ENCODE data around the gene SLC25A21.

SLC25A21 gene

GRCh38 chr14:36952689-36953088 is 219.7 kb downstream of the SLC25A21 start:
- TF ChIP-seq, protein P1, sequence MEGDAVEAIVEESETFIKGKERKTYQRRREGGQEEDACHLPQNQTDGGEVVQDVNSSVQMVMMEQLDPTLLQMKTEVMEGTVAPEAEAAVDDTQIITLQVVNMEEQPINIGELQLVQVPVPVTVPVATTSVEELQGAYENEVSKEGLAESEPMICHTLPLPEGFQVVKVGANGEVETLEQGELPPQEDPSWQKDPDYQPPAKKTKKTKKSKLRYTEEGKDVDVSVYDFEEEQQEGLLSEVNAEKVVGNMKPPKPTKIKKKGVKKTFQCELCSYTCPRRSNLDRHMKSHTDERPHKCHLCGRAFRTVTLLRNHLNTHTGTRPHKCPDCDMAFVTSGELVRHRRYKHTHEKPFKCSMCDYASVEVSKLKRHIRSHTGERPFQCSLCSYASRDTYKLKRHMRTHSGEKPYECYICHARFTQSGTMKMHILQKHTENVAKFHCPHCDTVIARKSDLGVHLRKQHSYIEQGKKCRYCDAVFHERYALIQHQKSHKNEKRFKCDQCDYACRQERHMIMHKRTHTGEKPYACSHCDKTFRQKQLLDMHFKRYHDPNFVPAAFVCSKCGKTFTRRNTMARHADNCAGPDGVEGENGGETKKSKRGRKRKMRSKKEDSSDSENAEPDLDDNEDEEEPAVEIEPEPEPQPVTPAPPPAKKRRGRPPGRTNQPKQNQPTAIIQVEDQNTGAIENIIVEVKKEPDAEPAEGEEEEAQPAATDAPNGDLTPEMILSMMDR (IDR thresholded peaks at IDR 0.05; ENCODE audit: extremely low read depth, insufficient read depth, missing control alignments), result no peak
- in situ Hi-C loops (cut with MboI; ENCODE audit: low pct_unique_long_range_greater_than_20kb, low sequenced_read_pairs, unreplicated experiment), result no loop called here
- DNase-seq (ENCODE audit: low spot score), result no peak

DNA sequence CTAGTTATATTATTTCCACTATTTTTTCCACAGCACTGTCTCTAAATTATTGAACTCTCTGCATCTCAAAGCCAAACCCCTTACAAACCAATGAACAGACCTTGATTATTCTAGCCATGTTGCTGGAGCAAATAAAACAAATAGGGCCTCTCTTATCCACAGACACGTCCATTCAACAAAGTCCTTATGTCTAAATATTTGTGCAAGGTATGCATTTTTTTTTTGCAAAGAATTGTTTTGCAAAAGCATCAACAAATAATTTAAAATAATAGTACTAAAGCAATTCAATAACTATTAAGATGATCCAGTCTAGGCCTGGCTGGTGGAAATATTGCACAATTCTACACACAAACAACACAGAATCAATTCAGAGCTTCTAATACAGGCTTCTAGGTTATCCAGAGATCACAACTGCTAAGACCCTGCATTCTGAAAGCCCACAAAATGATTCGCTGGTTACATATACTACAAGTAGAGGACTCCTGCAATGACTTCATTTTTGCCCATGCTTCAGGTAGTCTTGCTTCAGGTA is 221.0 kb downstream of the SLC25A21 start:
- no peak for DNase-seq (ENCODE audit: low spot score)
- TF ChIP-seq, protein P1 (IDR thresholded peaks at IDR 0.05; ENCODE audit: extremely low read depth, insufficient read depth, missing control alignments), result no peak
- in situ Hi-C loops (cut with MboI; ENCODE audit: low pct_unique_long_range_greater_than_20kb, low sequenced_read_pairs, unreplicated experiment), result no loop called here

DNA sequence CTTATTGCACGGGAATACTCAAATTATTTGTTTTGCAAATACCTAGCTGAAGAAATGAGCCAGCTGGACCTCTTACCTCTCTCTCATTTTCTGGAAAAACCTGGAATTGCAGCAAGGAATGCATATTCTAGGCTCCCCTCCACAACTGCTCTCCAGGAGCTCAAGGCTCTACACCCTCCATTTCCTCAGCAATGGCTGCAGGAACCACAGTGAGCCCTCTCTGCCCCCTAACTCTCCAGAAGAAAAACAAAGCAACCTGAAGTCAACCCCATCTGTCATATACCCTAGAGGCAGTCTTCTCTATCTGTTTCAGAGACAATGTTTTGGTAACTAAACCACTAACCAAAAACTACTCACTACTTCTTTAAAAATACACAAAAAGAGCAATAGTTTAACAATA is 221.6 kb downstream of the SLC25A21 start:
- TF ChIP-seq, protein P1 (IDR thresholded peaks at IDR 0.05; ENCODE audit: extremely low read depth, insufficient read depth, missing control alignments), result no peak
- DNase-seq (ENCODE audit: low spot score), result no peak
- in situ Hi-C loops (cut with MboI; ENCODE audit: low pct_unique_long_range_greater_than_20kb, low sequenced_read_pairs, unreplicated experiment), result no loop called here

DNA sequence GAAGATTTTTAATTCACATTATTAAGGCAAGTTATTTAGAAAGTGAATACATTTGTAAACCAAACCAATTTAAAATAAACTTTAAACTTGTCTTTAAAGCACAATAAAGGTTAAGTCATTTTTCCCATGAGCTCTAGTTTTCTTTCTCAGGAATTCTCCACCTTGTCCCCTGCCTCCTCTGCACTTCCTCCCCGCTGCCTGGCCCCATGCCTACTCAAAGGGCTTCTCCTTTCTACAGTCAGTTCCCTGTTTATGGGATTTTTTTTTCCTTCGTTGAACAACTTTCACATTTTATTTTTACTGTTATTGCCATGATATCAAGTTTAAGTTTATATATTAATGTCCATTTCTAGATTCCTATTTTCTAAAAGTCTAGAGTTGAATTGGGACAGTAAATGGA is 223.0 kb downstream of the SLC25A21 start:
- no peak for DNase-seq (ENCODE audit: low spot score)
- TF ChIP-seq, protein P1 (IDR thresholded peaks at IDR 0.05; ENCODE audit: extremely low read depth, insufficient read depth, missing control alignments), result no peak
- in situ Hi-C loops (cut with MboI; ENCODE audit: low pct_unique_long_range_greater_than_20kb, low sequenced_read_pairs, unreplicated experiment), result loop anchor here (25.0 kb wide), 1 partner anchor 387 kb away; no protein-coding TSS in a partner anchor

DNA sequence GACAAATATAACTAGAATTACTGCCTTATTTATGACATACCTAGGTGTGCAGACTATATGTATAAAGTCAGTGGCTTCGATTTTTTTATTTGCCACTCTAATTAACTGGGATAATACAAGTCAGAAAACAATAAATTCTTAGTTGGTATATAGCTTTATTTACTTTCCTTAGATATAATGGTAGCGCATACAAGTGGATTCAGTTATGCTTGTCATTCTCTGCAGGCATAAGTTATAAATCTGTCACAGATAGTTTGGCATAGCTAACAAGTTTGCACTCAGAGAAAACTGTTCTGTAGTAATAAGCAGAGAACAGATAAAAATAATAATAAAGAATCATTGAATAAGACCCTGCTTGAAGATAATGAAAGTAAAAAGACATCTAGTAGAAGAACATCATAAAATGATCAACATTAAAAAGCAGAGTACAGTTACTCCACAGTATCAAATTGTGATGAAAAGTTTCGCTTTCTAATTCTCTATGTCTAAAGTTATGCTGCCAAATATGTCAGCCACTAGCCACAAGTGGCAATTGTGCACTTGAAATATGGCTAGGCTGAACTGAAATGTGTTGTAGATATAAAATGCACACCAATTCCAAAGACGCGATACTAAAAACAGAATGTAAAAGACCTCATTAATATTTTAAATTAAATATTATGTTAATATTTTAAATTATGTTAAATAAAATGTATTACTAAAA is 224.1 kb downstream of the SLC25A21 start:
- TF ChIP-seq, protein P1 (IDR thresholded peaks at IDR 0.05; ENCODE audit: extremely low read depth, insufficient read depth, missing control alignments), result no peak
- in situ Hi-C loops (cut with MboI; ENCODE audit: low pct_unique_long_range_greater_than_20kb, low sequenced_read_pairs, unreplicated experiment), result loop anchor here (25.0 kb wide), 1 partner anchor 386 kb away; no protein-coding TSS in a partner anchor
- DNase-seq (ENCODE audit: low spot score), result no peak

GRCh38 chr14:36947362-36947761 is 225.0 kb downstream of the SLC25A21 start:
- no peak for DNase-seq (ENCODE audit: low spot score)
- TF ChIP-seq, protein P1 (IDR thresholded peaks at IDR 0.05; ENCODE audit: extremely low read depth, insufficient read depth, missing control alignments), result no peak
- in situ Hi-C loops (cut with MboI; ENCODE audit: low pct_unique_long_range_greater_than_20kb, low sequenced_read_pairs, unreplicated experiment), result loop anchor here (25.0 kb wide), 1 partner anchor 385 kb away; no protein-coding TSS in a partner anchor
